Activated CD8-positive, alpha-beta T cell treated with anti-CD3 and anti-CD28 coated beads for 36 hours (primary cell): ENCODE measurements around the gene SLC25A51. TPM values are rescaled to one million over a fixed set of nuclear protein-coding genes. Genes with fewer than 3 reads are reported as not detected.
A peak's percentile ranks its signal among the peaks of the same experiment; 100 is the strongest.
"Not testable (repeated sequence)": the region's sequence is repeated elsewhere in the genome, so short reads cannot be mapped to it uniquely, and the experiment has no call there.

Experiments used
- ATAC-seq: fragments of 200-7000 bp; cut with Tn5 transposase; one replicate; pipeline ENCODE4 v1.10.0; 2021; ENCODE audit warnings: mild to moderate bottlenecking, moderate library complexity
- CTCF ChIA-PET: fragments of 350-600 bp; sonication (Branson Sonifier 250); formaldehyde crosslinking; loops from one replicate; lab custom pipeline; 2021; ENCODE audit warnings: antibody characterized with exemption; lab: Charles Lee
- POLR2A ChIA-PET: fragments of 350-600 bp; sonication (Branson Sonifier 250); formaldehyde crosslinking; loops from one replicate; lab custom pipeline; 2021; ENCODE audit warnings: antibody characterized with exemption; lab: Charles Lee
- DNase-seq: peaks from one replicate; pipeline ENCODE4 v3.0.0-alpha.2; 2020
- H3K27ac Mint-ChIP-seq: one replicate; pipeline ENCODE4 v1.8.0; 2021; ENCODE audit warnings: mild to moderate bottlenecking, mixed read lengths
- H3K27me3 Mint-ChIP-seq: one replicate; pipeline ENCODE4 v1.8.0; 2021; ENCODE audit warnings: mixed read lengths
- H3K36me3 Mint-ChIP-seq: one replicate; pipeline ENCODE4 v1.8.0; 2021; ENCODE audit warnings: low read depth, mixed read lengths
- H3K4me1 Mint-ChIP-seq: one replicate; pipeline ENCODE4 v1.8.0; 2021; ENCODE audit warnings: low read depth, mixed read lengths
- H3K4me3 Mint-ChIP-seq: one replicate; pipeline ENCODE4 v1.8.0; 2021; ENCODE audit warnings: mild to moderate bottlenecking, moderate library complexity, mixed read lengths
- H3K9me3 Mint-ChIP-seq: one replicate; pipeline ENCODE4 v1.8.0; 2021; ENCODE audit warnings: mixed read lengths
- CTCF ChIP-seq: fragments of 200-600 bp; IDR thresholded peaks from one replicate; pipeline ENCODE4 v1.8.0; 2022; ENCODE audit warnings: antibody characterized with exemption, mild to moderate bottlenecking
- intact Hi-C: fragments of 100-400 bp; cut with micrococcal nuclease; formaldehyde crosslinking; loops from one replicate; pipeline ENCODE4 v1.10.0; 2022
- total RNA-seq, 2 experiments: library from RNA; stranded (reverse); gene quantifications; one replicate each; pipeline ENCODE4 v1.2.3, GENCODE V29; 2021

SLC25A51 gene
- total RNA-seq, 2 experiments from 2014 or later = 27.1 to 27.2 TPM

DNA sequence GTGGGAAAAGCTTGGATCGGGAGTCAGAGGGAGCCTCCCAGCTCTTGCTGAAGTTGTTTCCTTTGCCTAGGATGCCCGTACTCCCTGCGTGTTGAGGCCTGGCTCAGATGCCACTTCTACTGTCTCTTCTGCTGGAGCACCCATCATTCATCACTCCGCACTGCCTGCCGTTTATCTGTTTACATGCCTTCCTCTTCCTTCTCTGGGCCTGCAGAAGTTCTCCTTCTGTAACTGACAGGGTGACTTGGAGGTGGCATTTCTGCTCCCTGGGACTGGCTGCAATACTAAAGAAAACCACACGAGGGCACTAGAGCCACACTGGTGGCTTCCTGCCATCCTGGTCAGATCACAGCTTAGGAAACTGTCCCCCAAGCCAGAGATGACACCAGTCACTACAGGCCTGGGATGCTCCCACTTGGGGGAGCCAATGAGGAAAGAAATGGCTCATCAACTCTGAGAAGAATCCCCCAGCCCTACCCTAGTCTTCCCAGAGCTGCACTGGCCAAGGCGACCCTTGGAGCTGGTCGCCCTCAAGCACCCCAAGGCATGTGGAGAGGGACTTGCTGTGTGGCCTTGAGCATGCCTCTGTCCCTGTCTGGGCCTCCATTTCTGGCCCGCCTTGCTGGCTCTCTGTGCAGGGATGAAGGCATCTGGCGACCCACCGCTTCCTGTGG, 9.7 kb upstream of the SLC25A51 start:
- peak; percentile 91 for ATAC-seq
- POLR2A ChIA-PET = interaction anchor here (0.8 to 0.9 kb wide), 2 partner anchors 8 to 84 kb away, joined by 3 to 5 read pairs; no protein-coding TSS in a partner anchor
- Mint-ChIP-seq H3K27ac (no peak overlapping the region), H3K4me3 (no peak overlapping the region), H3K9me3 (no peaks in the 10 kb centered on the region), H3K4me1 (no peaks in the 10 kb centered on the region), H3K36me3 (no peaks in the 10 kb centered on the region), H3K27me3 (no peaks in the 10 kb centered on the region)
- peak; percentile 86 for DNase-seq
- CTCF ChIA-PET = interaction anchor here (0.6 to 5.6 kb wide), 46 partner anchors 7 to 520 kb away, joined by 3 to 64 read pairs (median 4); partner anchors contain the start of gene SHB
- peak; percentile 93 for TF ChIP-seq CTCF
- intact Hi-C loops = loop anchor here (2.0 to 10.0 kb wide), 5 partner anchors 111 to 491 kb away; no protein-coding TSS in a partner anchor

DNA sequence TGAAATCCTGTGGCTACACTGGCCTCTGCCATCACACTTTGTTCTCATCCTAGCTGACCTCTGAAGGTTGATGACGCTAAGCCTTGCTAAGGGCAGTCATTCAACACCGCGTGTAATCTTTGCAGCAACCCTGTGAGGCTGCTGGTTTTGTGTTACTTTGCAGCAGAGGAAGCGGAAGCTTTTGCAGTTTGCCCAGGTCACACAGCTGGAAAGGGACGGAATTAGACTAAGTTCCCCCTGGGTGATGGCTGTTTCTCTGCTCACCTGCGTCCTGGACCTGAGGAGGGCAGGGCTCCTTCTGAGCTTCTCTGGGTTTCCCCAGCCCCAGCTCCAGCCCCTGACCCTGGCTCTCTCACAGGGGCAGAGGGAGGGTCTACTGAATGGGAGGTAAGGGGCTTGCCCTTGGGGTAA, 7.3 kb upstream of the SLC25A51 start:
- no peak overlapping the region for H3K4me3 Mint-ChIP-seq
- no peak overlapping the region for H3K27ac Mint-ChIP-seq
- DNase-seq (no peak), ATAC-seq (no peak)
- no peaks in the 10 kb centered on the region for H3K36me3 Mint-ChIP-seq
- H3K4me1 Mint-ChIP-seq = no peaks in the 10 kb centered on the region
- H3K27me3 Mint-ChIP-seq = no peaks in the 10 kb centered on the region
- H3K9me3 Mint-ChIP-seq = no peaks in the 10 kb centered on the region
- ChIA-PET POLR2A (no interaction called here), CTCF (interaction anchor here (0.9 to 5.6 kb wide), 6 partner anchors 9 to 522 kb away, joined by 3 to 60 read pairs (median 4); no protein-coding TSS in a partner anchor)
- no peak for TF ChIP-seq CTCF
- intact Hi-C loops = loop anchor here (5.0 to 10.0 kb wide), 4 partner anchors 114 to 494 kb away; no protein-coding TSS in a partner anchor

- Mint-ChIP-seq H3K9me3 (no peaks in the 10 kb centered on the region), H3K27ac (no peak overlapping the region), H3K36me3 (no peaks in the 10 kb centered on the region), H3K27me3 (no peaks in the 10 kb centered on the region), H3K4me3 (no peak overlapping the region), H3K4me1 (peaks cover under 1% of the 10 kb centered on the region)
- intact Hi-C loops = loop anchor here (5.0 to 10.0 kb wide), 4 partner anchors 115 to 495 kb away; no protein-coding TSS in a partner anchor
- TF ChIP-seq CTCF = no peak
- ChIA-PET CTCF (interaction anchor here (1.7 to 4.3 kb wide), 2 partner anchors 8 to 157 kb away, joined by 5 to 21 read pairs; no protein-coding TSS in a partner anchor), POLR2A (no interaction called here)
- ATAC-seq = no peak
- no peak for DNase-seq
Observed at GRCh38 chr9:37910271-37910670, 6.3 kb upstream of the SLC25A51 start.

DNA sequence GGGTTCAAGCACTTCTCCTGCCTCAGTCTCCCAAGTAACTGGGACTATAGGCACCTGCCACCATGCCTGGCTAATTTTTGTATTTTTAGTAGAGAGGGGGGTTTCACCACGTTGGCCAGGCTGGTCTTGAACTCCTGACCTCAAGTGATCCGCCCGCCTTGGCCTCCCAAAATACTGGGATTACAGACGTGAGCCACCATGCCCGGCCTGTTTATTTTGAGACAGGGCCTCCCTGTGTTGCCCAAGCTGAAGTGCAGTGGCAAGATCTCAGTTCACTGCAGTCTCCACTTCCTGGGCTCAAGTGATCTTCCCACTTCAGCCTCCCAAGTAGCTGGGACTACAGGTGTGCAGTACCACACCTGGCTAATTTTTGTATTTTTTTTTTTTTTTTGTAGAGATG, 5.9 kb upstream of the SLC25A51 start:
- intact Hi-C loops = loop anchor here (5.0 to 10.0 kb wide), 4 partner anchors 115 to 495 kb away; no protein-coding TSS in a partner anchor
- H3K9me3 Mint-ChIP-seq, H3K36me3 Mint-ChIP-seq, H3K4me3 Mint-ChIP-seq, ATAC-seq, DNase-seq, H3K4me1 Mint-ChIP-seq, POLR2A ChIA-PET, H3K27ac Mint-ChIP-seq, H3K27me3 Mint-ChIP-seq, CTCF ChIA-PET: not testable (repeated sequence)

GRCh38 chr9:37909326-37909725, 5.4 kb upstream of the SLC25A51 start:
- Mint-ChIP-seq H3K27me3 (no peaks in the 10 kb centered on the region), H3K27ac (no peak overlapping the region), H3K4me1 (peaks cover 7% of the 10 kb centered on the region), H3K9me3 (no peaks in the 10 kb centered on the region), H3K4me3 (no peak overlapping the region), H3K36me3 (no peaks in the 10 kb centered on the region)
- ATAC-seq (no peak), DNase-seq (no peak)
- ChIA-PET POLR2A (no interaction called here), CTCF (interaction anchor here (2.0 kb wide), 1 partner anchor 179 kb away, joined by 7 read pairs; no protein-coding TSS in a partner anchor)
- TF ChIP-seq CTCF = no peak
- intact Hi-C loops = no loop called here
